Limb (tissue), 2 donors: ENCODE measurements around the gene MICB.

Experiments used
- DNase-seq, 2 donors: peaks; one replicate each; pipeline ENCODE4 v3.0.0-alpha.2; 2016; ENCODE audit errors: extremely low spot score in 2 of 2

Gene MICB

GRCh38 chr6:31560697-31561058, 62.7 kb downstream of the MICB start:
- DNase-seq, result no peak
